ENCODE measurements around the gene WASF3. TPM values are rescaled to one million over a fixed set of nuclear protein-coding genes. Genes with fewer than 3 reads are reported as not detected.

Gene WASF3
- total and polyA plus RNA-seq, 2 of the 13 experiments (the other 11 are each of a cell fraction or from before 2014, with no cell fraction given) = 10.4 to 17.2 TPM

- no peak for TF ChIP-seq SNAPC4 (CRISPR knock-in tag; IDR thresholded peaks at IDR 0.05)
- TF ChIP-seq ARID4A (CRISPR knock-in tag; IDR thresholded peaks at IDR 0.05; ENCODE audit: borderline replicate concordance) = no peak
- no peak for TF ChIP-seq ZNF550 (CRISPR knock-in tag; IDR thresholded peaks at IDR 0.05; ENCODE audit: borderline replicate concordance)
These were observed 136.4 kb downstream of the WASF3 start (continued) for GRCh38 chr13:26693749-26694463.

Measured in HepG2 (cell line).